ENCODE results near the gene UCK2. TPM values are rescaled to one million over a fixed set of nuclear protein-coding genes. Genes with fewer than 3 reads are reported as not detected.

UCK2 gene
- total RNA-seq, 3 donors from 2014 or later (not counting 1 experiment from before 2014, with no cell fraction given): 12.8 to 20.5 (median 14.4) TPM

GRCh38 chr1:165941531-165941930, 114.1 kb downstream of the UCK2 start:
- ATAC-seq (no peak), DNase-seq (no peak)
- TF ChIP-seq, protein P1, sequence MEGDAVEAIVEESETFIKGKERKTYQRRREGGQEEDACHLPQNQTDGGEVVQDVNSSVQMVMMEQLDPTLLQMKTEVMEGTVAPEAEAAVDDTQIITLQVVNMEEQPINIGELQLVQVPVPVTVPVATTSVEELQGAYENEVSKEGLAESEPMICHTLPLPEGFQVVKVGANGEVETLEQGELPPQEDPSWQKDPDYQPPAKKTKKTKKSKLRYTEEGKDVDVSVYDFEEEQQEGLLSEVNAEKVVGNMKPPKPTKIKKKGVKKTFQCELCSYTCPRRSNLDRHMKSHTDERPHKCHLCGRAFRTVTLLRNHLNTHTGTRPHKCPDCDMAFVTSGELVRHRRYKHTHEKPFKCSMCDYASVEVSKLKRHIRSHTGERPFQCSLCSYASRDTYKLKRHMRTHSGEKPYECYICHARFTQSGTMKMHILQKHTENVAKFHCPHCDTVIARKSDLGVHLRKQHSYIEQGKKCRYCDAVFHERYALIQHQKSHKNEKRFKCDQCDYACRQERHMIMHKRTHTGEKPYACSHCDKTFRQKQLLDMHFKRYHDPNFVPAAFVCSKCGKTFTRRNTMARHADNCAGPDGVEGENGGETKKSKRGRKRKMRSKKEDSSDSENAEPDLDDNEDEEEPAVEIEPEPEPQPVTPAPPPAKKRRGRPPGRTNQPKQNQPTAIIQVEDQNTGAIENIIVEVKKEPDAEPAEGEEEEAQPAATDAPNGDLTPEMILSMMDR (IDR thresholded peaks at IDR 0.05): no peak
- 91% methylated on average over 20 of the region's 21 CpGs for WGBS (ENCODE audit: insufficient coverage)
- H3K4me1 Mint-ChIP-seq: no peaks in the 10 kb centered on the region
- Histone ChIP-seq H3K4me1 (ENCODE audit: control insufficient read depth, insufficient read depth, low read length) (no peaks in the 10 kb centered on the region), H3K36me3 (ENCODE audit: control insufficient read depth, insufficient read depth, low read length) (no peaks in the 10 kb centered on the region), H3K27me3 (ENCODE audit: control insufficient read depth, insufficient read depth, low read length) (no peaks in the 10 kb centered on the region), H3K9me3 (ENCODE audit: control insufficient read depth, insufficient read depth, low read length) (no peaks in the 10 kb centered on the region), H3K4me3 (ENCODE audit: low read length) (no peak overlapping the region), H3K27ac (ENCODE audit: low read length) (no peak overlapping the region)
- intact Hi-C loops (cut with micrococcal nuclease): no loop called here
- H3K4me3 Mint-ChIP-seq: no peak overlapping the region
- H3K9me3 Mint-ChIP-seq: no peaks in the 10 kb centered on the region
- H3K27ac Mint-ChIP-seq: no peak overlapping the region
- H3K36me3 Mint-ChIP-seq: no peaks in the 10 kb centered on the region
- peaks cover 7 to 18% of the 10 kb centered on the region in 2 donors for H3K27me3 Mint-ChIP-seq (ENCODE audit: low read depth in 2 of 2)

DNA sequence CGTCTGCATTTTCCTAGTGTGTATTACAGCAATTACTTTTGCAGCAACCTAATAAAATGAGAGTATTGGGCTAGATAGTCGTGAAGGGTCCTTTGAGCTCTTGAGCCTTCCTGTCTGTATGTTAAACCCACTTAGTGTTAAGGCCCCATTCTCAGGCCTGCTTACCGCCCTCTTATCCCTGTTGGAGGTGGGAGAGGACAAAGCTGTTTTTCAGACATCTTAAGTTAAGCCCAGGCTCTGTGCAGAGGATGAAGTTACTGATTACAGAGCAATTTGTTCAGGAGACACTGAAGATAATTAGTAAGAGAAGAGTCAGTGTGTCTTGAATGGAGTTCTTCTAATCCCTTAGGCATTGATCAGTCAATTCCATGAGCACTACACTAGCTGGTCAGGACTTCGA, 114.6 kb downstream of the UCK2 start:
- DNase-seq: no peak
- Histone ChIP-seq H3K27ac (ENCODE audit: low read length) (no peak overlapping the region), H3K4me1 (ENCODE audit: control insufficient read depth, insufficient read depth, low read length) (no peaks in the 10 kb centered on the region), H3K27me3 (ENCODE audit: control insufficient read depth, insufficient read depth, low read length) (no peaks in the 10 kb centered on the region), H3K4me3 (ENCODE audit: low read length) (no peak overlapping the region), H3K36me3 (ENCODE audit: control insufficient read depth, insufficient read depth, low read length) (no peaks in the 10 kb centered on the region), H3K9me3 (ENCODE audit: control insufficient read depth, insufficient read depth, low read length) (no peaks in the 10 kb centered on the region)
- H3K4me3 Mint-ChIP-seq: no peak overlapping the region
- no peak for ATAC-seq
- H3K36me3 Mint-ChIP-seq: no peaks in the 10 kb centered on the region
- TF ChIP-seq, protein P1 (IDR thresholded peaks at IDR 0.05): no peak
- H3K27me3 Mint-ChIP-seq (ENCODE audit: low read depth in 2 of 2): peaks cover 7 to 18% of the 10 kb centered on the region in 2 donors
- H3K4me1 Mint-ChIP-seq: no peaks in the 10 kb centered on the region
- intact Hi-C loops (cut with micrococcal nuclease): no loop called here
- H3K9me3 Mint-ChIP-seq: no peaks in the 10 kb centered on the region
- H3K27ac Mint-ChIP-seq: no peak overlapping the region
- WGBS (ENCODE audit: insufficient coverage): 85% methylated on average over 3 of the region's 4 CpGs

GRCh38 chr1:165942927-165943597, 115.6 kb downstream of the UCK2 start:
- H3K36me3 ChIP-seq (ENCODE audit: control insufficient read depth, insufficient read depth, low read length): no peaks in the 10 kb centered on the region
- Mint-ChIP-seq H3K36me3 (no peaks in the 10 kb centered on the region), H3K4me3 (no peak overlapping the region), H3K4me1 (no peaks in the 10 kb centered on the region), H3K27ac (no peak overlapping the region), H3K27me3 (ENCODE audit: low read depth in 2 of 2) (peaks cover 11 to 18% of the 10 kb centered on the region in 2 donors), H3K9me3 (no peaks in the 10 kb centered on the region)
- DNase-seq (no peak), ATAC-seq (no peak)
- WGBS (ENCODE audit: insufficient coverage): 60% methylated on average over 1 of the region's 3 CpGs
- TF ChIP-seq, protein P1 (IDR thresholded peaks at IDR 0.05): no peak
- no peaks in the 10 kb centered on the region for H3K4me1 ChIP-seq (ENCODE audit: control insufficient read depth, insufficient read depth, low read length)
- no peak overlapping the region for H3K27ac ChIP-seq (ENCODE audit: low read length)
- H3K27me3 ChIP-seq (ENCODE audit: control insufficient read depth, insufficient read depth, low read length): no peaks in the 10 kb centered on the region
- H3K4me3 ChIP-seq (ENCODE audit: low read length): no peak overlapping the region
- no peaks in the 10 kb centered on the region for H3K9me3 ChIP-seq (ENCODE audit: control insufficient read depth, insufficient read depth, low read length)
- intact Hi-C loops (cut with micrococcal nuclease): no loop called here

- intact Hi-C loops (cut with micrococcal nuclease): no loop called here
- no peaks in the 10 kb centered on the region for H3K36me3 Mint-ChIP-seq
- H3K4me1 ChIP-seq (ENCODE audit: control insufficient read depth, insufficient read depth, low read length): no peaks in the 10 kb centered on the region
- no peak overlapping the region for H3K27ac ChIP-seq (ENCODE audit: low read length)
- no peak overlapping the region for H3K27ac Mint-ChIP-seq
- no peaks in the 10 kb centered on the region for H3K4me1 Mint-ChIP-seq
- no peaks in the 10 kb centered on the region for H3K27me3 ChIP-seq (ENCODE audit: control insufficient read depth, insufficient read depth, low read length)
- no peaks in the 10 kb centered on the region for H3K9me3 ChIP-seq (ENCODE audit: control insufficient read depth, insufficient read depth, low read length)
- no peak overlapping the region for H3K4me3 ChIP-seq (ENCODE audit: low read length)
- no peak for DNase-seq
- H3K9me3 Mint-ChIP-seq: no peaks in the 10 kb centered on the region
- 72% methylated on average over 4 of the region's 4 CpGs for WGBS (ENCODE audit: insufficient coverage)
- no peaks in the 10 kb centered on the region for H3K36me3 ChIP-seq (ENCODE audit: control insufficient read depth, insufficient read depth, low read length)
- peaks cover 11 to 35% of the 10 kb centered on the region in 2 donors for H3K27me3 Mint-ChIP-seq (ENCODE audit: low read depth in 2 of 2)
- ATAC-seq: no peak
- TF ChIP-seq, protein P1 (IDR thresholded peaks at IDR 0.05): no peak
- no peak overlapping the region for H3K4me3 Mint-ChIP-seq
These were observed 118.5 kb downstream of the UCK2 start for GRCh38 chr1:165945911-165946310.
